HG03442 (cell line): Measurements from ENCODE around the gene SBK3.
"Not testable (repeated sequence)": the region's sequence is repeated elsewhere in the genome, so short reads cannot be mapped to it uniquely, and the experiment has no call there.

ENCODE experiments used
- ATAC-seq: cut with Tn5 transposase; IDR thresholded peaks from one replicate; pipeline ENCODE4 v1.9.1; 2021; ENCODE audit warnings: mild to moderate bottlenecking, moderate library complexity; ENCODE audit not compliant: unreplicated experiment

SBK3 gene

GRCh38 chr19:55578031-55578760 lies 32.9 kb upstream of the SBK3 start:
- no peak for ATAC-seq

DNA sequence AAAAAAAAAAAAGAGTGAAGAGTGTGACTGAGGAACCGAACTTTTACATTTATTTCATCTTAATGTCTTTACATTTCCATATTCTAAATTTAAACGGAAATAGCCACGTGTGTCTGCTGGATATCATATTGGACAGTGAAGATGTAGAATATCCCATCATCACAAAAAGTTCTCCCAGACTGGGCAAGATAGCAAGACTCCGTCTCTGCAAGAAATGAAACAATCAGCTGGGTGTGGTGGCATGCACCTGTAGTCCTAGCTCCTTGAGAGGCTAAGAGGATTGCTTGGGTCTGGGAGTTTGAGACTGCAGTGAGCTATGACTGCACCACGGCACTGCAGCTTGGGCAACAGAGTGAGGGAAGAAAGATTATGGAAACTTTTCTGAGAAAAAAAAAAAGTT lies 31.4 kb upstream of the SBK3 start:
- ATAC-seq = no peak

DNA sequence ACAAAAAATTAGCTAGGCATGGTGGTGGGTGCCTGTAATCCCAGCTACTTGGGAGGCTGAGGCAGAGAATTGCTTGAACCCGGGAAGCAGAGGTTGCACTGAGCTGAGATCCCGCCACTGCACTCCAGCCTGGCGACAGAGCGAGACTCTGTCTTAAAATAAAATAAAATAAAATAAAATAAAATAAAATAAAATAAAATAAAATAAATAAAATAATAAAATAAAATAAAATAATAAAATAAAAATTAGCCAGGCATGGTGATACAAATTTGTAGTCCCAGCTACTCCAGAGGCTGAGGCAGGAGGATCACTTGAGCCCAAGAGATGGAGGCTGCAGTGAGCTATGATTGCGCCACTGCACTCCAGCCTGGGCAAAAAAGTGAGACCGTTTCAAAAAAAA lies 28.6 kb upstream of the SBK3 start:
- ATAC-seq = not testable (repeated sequence)

DNA sequence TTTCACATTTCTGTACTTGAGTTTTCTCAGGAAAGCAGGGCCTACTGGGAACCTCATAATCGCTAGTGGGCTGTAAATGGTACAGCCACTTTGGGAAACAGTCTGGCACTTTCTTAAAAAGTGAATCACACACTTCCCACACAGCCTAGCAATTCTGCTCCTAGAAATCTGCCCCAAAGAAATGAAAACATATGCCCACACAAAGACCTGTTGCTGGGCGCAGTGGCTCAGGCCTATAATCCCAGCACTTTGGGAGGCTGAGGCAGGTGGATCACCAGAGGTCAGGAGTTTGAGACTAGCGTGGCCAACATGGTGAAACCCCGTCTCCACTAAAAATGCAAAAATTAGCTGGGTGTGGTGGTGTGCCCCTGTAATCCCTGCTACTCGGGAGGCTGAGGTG lies 24.1 kb upstream of the SBK3 start:
- ATAC-seq = not testable (repeated sequence)

- no peak for ATAC-seq
These were observed 22.5 kb upstream of the SBK3 start for GRCh38 chr19:55567708-55568328.

GRCh38 chr19:55566823-55567222 lies 21.5 kb upstream of the SBK3 start:
- ATAC-seq = no peak

GRCh38 chr19:55563261-55563690 lies 17.9 kb upstream of the SBK3 start:
- no peak for ATAC-seq

DNA sequence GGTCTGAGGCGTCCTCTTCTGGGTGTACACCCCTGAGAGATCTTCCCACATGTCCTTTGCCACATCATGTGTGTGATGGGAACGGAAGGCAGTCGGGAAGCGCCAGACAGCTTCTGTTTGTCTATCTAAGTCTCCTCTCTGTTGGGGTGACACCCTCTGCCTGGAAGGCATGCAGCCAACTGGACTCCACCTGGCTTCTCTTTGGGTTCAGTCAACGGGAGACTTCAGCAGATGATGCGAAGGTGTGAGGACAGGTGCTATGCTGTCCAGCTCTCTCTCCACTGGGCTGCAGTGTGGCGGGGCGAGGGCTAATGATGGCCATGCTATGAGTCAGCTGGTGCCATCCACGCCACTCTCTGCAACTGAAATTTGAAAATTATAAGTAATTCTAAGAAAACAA lies 14.3 kb upstream of the SBK3 start:
- no peak for ATAC-seq

- ATAC-seq = no peak
These were observed 9.4 kb upstream of the SBK3 start for GRCh38 chr19:55554741-55555152.

- no peak for ATAC-seq
These were observed 9.0 kb upstream of the SBK3 start for GRCh38 chr19:55554302-55554701.

DNA sequence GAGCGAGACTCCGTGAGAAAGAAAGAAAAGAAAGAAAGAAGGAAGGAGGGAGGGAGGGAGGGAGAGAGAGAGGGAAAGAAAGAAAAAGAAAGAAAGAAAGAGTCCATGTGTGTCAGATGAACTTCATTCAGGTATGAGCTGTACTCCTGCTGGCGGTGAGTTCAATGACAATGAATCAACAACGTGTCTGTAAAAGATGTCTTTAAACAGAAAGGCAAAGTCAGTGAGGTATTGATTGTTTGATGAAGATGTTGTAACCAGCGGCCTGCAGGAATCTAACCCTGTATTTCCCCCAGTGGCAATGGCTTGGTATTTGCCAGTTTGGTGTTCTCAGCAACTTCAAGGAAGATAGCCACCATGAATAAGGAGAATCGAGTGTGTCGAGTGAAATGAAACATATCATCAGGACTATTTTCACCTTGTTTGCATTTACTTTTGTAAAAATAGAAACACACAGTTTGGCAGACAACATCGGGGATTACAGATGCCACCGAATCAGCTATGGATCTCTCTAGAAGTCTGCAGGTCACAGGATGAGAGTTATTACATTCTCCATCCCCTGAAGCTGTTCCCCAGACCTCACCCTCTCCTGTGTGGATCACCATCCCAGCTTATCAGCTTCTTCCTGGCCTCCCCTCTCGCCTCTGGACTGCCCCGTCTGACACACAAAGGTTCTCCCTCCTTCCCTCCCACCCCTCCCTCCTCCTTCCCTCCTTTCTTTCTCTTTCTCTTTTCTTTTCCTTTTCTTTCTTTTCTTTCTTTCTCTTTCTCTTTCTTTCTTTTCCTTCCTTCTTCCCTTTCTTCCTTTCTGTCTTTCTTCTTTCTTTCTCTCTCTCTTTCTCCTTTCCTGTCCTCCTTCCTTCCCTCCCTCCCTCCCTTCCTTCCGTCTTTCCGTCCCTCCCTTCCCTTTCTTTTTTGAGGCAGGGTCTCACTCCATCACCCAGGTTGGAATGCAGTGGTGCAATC lies 8.2 kb upstream of the SBK3 start:
- ATAC-seq = no peak

- no peak for ATAC-seq
These were observed 7.3 kb upstream of the SBK3 start for GRCh38 chr19:55552620-55553019.

DNA sequence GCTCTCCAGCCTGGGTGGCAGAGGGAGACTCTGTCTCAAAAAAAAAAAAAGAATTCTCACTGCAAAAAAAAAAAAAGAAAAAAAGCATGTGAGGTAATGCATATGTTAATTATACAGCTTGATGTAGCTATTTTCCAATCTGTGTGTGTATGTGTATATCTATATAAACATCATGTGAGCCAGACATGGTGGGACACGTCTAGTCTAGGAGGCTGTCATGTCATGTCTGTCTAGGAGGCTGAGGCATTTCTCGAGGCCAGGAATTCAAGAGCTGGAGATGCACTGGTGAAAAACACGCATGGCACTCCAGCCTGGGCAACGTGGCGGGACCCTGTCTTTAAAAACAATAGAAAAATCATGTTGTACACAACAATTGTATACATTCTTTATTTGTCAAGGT lies 6.9 kb upstream of the SBK3 start:
- no peak for ATAC-seq

- no peak for ATAC-seq
These were observed 4.9 kb upstream of the SBK3 start for GRCh38 chr19:55550321-55550650.

GRCh38 chr19:55549500-55550320 lies 4.4 kb upstream of the SBK3 start:
- no peak for ATAC-seq

DNA sequence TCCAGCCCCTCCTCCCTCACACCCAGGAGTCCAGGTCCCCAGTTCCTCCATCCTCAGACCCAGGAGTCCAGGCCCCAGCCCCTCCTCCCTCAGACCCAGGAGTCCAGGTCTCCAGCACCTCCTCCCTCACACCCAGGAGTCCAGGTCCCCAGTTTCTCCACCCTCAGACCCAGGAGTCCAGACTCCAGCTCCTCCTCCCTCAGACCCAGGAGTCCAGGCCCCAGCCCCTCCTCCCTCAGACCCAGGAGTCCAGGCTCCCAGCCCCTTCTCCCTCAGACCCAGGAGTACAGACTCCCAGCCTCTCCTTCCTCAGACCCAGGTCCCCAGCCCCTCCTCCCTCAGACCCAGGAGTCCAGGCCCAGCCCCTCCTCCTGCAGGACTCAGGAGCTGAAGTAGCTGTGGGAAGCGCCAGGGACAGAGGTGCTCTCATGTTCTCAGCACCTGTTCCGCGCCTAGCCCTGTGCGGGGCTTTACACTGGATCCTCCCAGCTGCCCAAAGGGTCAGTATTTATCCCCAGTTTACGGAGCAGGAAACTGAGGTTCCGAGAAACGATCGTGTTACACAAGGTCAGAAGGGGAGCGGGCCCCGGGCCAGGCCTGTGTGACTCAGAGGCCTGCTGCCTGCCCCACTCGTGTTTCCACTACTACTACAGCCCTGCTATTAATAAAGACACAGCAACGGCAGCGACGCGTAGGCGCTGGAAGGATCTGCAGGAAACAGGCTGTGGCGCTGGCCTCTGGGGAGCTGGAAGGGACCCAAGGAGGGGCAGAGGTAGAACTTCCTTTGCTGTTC lies 1.7 kb upstream of the SBK3 start:
- no peak for ATAC-seq

DNA sequence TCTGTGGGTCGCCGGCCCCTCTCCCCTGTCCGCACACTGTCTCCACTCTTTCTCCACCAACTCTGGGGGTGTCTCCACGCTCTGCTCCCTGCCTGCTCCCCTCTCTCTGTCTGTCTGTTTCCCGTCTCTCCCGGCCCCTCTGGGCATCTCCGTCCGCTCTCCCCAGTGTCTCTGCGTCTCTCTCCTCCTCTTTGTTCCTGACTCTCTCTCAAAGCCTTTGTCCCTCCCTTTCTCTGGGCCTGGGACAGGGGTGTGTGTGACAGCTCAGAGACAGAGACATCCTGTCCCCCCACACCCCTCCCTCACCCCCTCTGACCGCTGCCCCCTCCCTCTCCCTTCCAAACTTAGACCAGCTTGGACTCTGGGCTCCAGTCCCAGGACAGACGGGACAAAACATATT lies 668 bp upstream of the SBK3 start:
- no peak for ATAC-seq

DNA sequence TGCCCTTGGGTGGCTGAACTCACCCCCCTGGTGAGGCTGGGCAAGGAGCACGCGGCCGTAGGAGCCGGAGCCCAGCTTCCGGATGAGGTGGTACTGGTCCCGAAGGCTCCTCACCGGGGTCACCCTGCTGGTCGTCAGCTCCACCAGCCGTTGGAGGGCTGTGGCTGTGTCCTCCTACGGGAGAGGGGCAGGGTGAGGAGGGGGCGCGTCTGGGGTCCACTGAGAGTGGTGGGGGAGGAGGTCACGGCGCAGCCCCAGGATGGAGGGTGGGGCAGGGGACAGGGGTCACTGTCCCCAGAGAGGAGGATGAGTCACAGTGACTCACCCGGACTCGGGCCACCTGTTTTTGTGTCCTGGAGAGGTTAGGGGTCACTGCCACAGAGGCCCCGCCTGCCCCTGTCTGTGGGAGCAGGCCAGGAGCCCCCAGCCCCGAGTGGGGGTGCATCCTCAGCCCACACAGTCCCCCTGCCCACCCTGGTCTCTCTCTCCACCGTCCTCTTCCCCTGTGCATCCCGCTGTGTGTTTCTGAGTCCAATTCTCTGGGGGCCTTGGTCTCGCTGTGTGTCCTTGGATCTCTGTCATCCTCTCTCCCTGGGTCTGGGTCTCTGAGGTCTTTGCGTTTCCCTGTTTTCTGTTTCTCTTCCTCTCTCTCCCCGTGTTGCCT lies 435 bp downstream of the SBK3 start:
- ATAC-seq = no peak

GRCh38 chr19:55544014-55544413 lies 1.3 kb downstream of the SBK3 start:
- ATAC-seq = no peak

GRCh38 chr19:55543567-55543966 lies 1.8 kb downstream of the SBK3 start:
- ATAC-seq = no peak
